ENCODE data around the gene HDAC10. TPM values are rescaled to one million over a fixed set of nuclear protein-coding genes. Genes with fewer than 3 reads are reported as not detected.
A peak's percentile ranks its signal among the peaks of the same experiment; 100 is the strongest.
"Not testable (repeated sequence)": the region's sequence is repeated elsewhere in the genome, so short reads cannot be mapped to it uniquely, and the experiment has no call there.

The HDAC10 gene
- total RNA-seq, 1 experiment from 2014 or later = 45.0 TPM

DNA sequence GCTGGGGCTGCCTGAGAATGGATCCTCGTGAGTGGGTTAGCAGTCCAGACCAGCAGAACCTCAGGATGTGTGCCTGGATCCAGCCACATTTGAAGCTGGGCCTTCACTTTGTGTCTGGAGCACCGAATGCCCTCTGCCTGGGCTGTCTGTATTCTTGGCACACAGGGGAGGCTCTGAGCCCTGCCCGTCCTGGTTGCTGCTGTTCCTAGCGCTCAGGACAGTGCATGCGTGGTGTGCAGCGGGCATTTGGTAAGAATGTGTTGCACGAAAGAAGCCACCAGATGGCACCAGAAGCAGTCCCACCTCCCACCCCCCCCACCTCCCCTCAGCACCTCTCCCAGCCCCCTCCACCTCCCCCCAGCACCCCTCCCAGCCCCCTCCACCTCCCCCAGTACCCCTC is 23.2 kb upstream of the HDAC10 start:
- WGBS (ENCODE audit: extremely low coverage, insufficient read length, low lambda C conversion rate) = no CpG with 5 or more reads among the region's 7 CpGs
- no peak overlapping the region; a peak in 1 of 5 replicates for H3K4me3 Mint-ChIP-seq
- H3K27ac ChIP-seq (ENCODE audit: insufficient read length, low read depth, low read length) = no peak overlapping the region

GRCh38 chr22:50273781-50274180 is 22.7 kb upstream of the HDAC10 start:
- not testable (repeated sequence) for H4K91ac ChIP-seq (ENCODE audit: insufficient read length, low read depth, low read length); H4K5ac ChIP-seq (ENCODE audit: insufficient read length, low read depth, low read length); H3K79me1 ChIP-seq (ENCODE audit: insufficient read depth, low read depth, low read length, poor library complexity, severe bottlenecking); H3K4me3 Mint-ChIP-seq; H3K14ac ChIP-seq (ENCODE audit: insufficient read depth, low read length); H2BK20ac ChIP-seq (ENCODE audit: low read depth, low read length, poor library complexity, severe bottlenecking); DNase-seq; H3K9ac ChIP-seq (ENCODE audit: extremely low read depth, insufficient read length, low read length); H3K4me2 ChIP-seq (ENCODE audit: insufficient read depth, insufficient read length, low read length); H4K8ac ChIP-seq (replicated peaks; ENCODE audit: insufficient read length, low read depth, low read length); H2AK5ac ChIP-seq (ENCODE audit: insufficient read length, low read length); H2BK5ac ChIP-seq (ENCODE audit: insufficient read length, low read length); H3K79me2 ChIP-seq (ENCODE audit: insufficient read depth, low read length); H2BK15ac ChIP-seq (ENCODE audit: low read depth, low read length); H2AFZ ChIP-seq (ENCODE audit: low read length); H2BK12ac ChIP-seq (ENCODE audit: insufficient read length, low read depth, low read length); H3K4me1 ChIP-seq (ENCODE audit: insufficient read depth, low read length); H3K9me3 ChIP-seq (ENCODE audit: control insufficient read depth, low read depth, low read length); H3T11ph ChIP-seq (ENCODE audit: low read length); H3K4ac ChIP-seq (ENCODE audit: low read depth, low read length); H3K56ac ChIP-seq (ENCODE audit: insufficient read length, low read depth, low read length); H2BK120ac ChIP-seq (ENCODE audit: low read depth, low read length, poor library complexity, severe bottlenecking); H3K18ac ChIP-seq (ENCODE audit: insufficient read length, low read depth, low read length); H3K23ac ChIP-seq (ENCODE audit: insufficient read length, low read depth, low read length); H3K27me3 ChIP-seq (ENCODE audit: insufficient read depth, low read length); H4K20me1 ChIP-seq (ENCODE audit: control insufficient read depth, insufficient read depth, insufficient read length); H3K23me2 ChIP-seq (ENCODE audit: insufficient read length, low read depth, low read length, poor library complexity, severe bottlenecking); H3K27ac Mint-ChIP-seq; H3K27ac ChIP-seq (ENCODE audit: insufficient read length, low read depth, low read length)
- H3K36me3 Mint-ChIP-seq (ENCODE audit: insufficient read depth in 1 of 3, low read depth in 3 of 3) = peaks cover 26 to 47% (median 37%) of the 10 kb centered on the region in 3 experiments
- WGBS (ENCODE audit: extremely low coverage, insufficient read length, low lambda C conversion rate) = no CpG with 5 or more reads among the region's 10 CpGs
- H3K27me3 Mint-ChIP-seq (ENCODE audit: low read depth) = peaks cover 29% of the 10 kb centered on the region
- peaks cover 8 to 13% of the 10 kb centered on the region in 2 experiments for H3K9me3 Mint-ChIP-seq
- peaks cover 2 to 12% of the 10 kb centered on the region in 2 experiments; a peak in 3 of 4 replicates for H3K4me1 Mint-ChIP-seq

More for the DNA sequence above, 23.2 kb upstream of the HDAC10 start:
- Histone ChIP-seq H3K23me2 (ENCODE audit: insufficient read length, low read depth, low read length, poor library complexity, severe bottlenecking) (peaks cover 5% of the 10 kb centered on the region), H2AFZ (ENCODE audit: low read length) (no peak overlapping the region), H3K27me3 (ENCODE audit: insufficient read depth, low read length) (peaks cover 2% of the 10 kb centered on the region; the same call in 1 of the 2 replicates), H4K5ac (ENCODE audit: insufficient read length, low read depth, low read length) (no peak overlapping the region), H3K79me2 (ENCODE audit: insufficient read depth, low read length) (no peaks in the 10 kb centered on the region), H2AK5ac (ENCODE audit: insufficient read length, low read length) (no peak overlapping the region), H4K91ac (ENCODE audit: insufficient read length, low read depth, low read length) (no peak overlapping the region), H2BK20ac (ENCODE audit: low read depth, low read length, poor library complexity, severe bottlenecking) (no peak overlapping the region), H3K9me3 (ENCODE audit: control insufficient read depth, low read depth, low read length) (no peaks in the 10 kb centered on the region), H3K23ac (ENCODE audit: insufficient read length, low read depth, low read length) (no peak overlapping the region), H3K18ac (ENCODE audit: insufficient read length, low read depth, low read length) (no peak overlapping the region), H4K20me1 (ENCODE audit: control insufficient read depth, insufficient read depth, insufficient read length) (no peaks in the 10 kb centered on the region), H2BK5ac (ENCODE audit: insufficient read length, low read length) (no peak overlapping the region), H3K9ac (ENCODE audit: extremely low read depth, insufficient read length, low read length) (no peak overlapping the region), H3K14ac (ENCODE audit: insufficient read depth, low read length) (no peak overlapping the region), H3T11ph (ENCODE audit: low read length) (no peak overlapping the region), H3K56ac (ENCODE audit: insufficient read length, low read depth, low read length) (no peak overlapping the region), H3K4ac (ENCODE audit: low read depth, low read length) (no peak overlapping the region), H2BK12ac (ENCODE audit: insufficient read length, low read depth, low read length) (no peak overlapping the region), H4K8ac (replicated peaks; ENCODE audit: insufficient read length, low read depth, low read length) (no peak overlapping the region), H3K79me1 (ENCODE audit: insufficient read depth, low read depth, low read length, poor library complexity, severe bottlenecking) (no peaks in the 10 kb centered on the region), H3K4me2 (ENCODE audit: insufficient read depth, insufficient read length, low read length) (no peak overlapping the region), H2BK15ac (ENCODE audit: low read depth, low read length) (no peak overlapping the region), H3K4me1 (ENCODE audit: insufficient read depth, low read length) (no peaks in the 10 kb centered on the region), H2BK120ac (ENCODE audit: low read depth, low read length, poor library complexity, severe bottlenecking) (no peak overlapping the region)
- Mint-ChIP-seq H3K27ac (no peak overlapping the region), H3K4me1 (peaks cover 2 to 11% of the 10 kb centered on the region in 2 experiments; a peak in 3 of 4 replicates), H3K36me3 (ENCODE audit: insufficient read depth in 1 of 3, low read depth in 3 of 3) (peaks cover 30 to 52% (median 42%) of the 10 kb centered on the region in 3 experiments), H3K27me3 (ENCODE audit: low read depth) (peaks cover 24% of the 10 kb centered on the region), H3K9me3 (peaks cover 8 to 13% of the 10 kb centered on the region in 2 experiments)
- DNase-seq = no peak
- peak; percentile 49; the same call in 2 of the 3 replicates for TF ChIP-seq CTCF (conservative IDR thresholded peaks at IDR 0.05)

Data from H9 (cell line).